Osteoblast (primary cell): ENCODE data around the gene SLC9C1. TPM values are rescaled to one million over a fixed set of nuclear protein-coding genes. Genes with fewer than 3 reads are reported as not detected.

Experiments
- DNase-seq: peaks from one replicate; pipeline ENCODE4 v3.0.0; 2011; ENCODE audit warnings: low spot score, mixed read lengths; ENCODE audit not compliant: insufficient read length; ENCODE audit errors: missing footprints
- H2AFZ ChIP-seq: 2 replicates; pipeline ENCODE4 v1.6.0; 2011; ENCODE audit warnings: mild to moderate bottlenecking, low read length
- H3K27ac ChIP-seq: 2 replicates; pipeline ENCODE4 v1.5.1; 2011; ENCODE audit warnings: mild to moderate bottlenecking, low read depth, low read length, moderate library complexity
- H3K27me3 ChIP-seq: 2 replicates; pipeline ENCODE4 v1.6.0; 2012; ENCODE audit warnings: mild to moderate bottlenecking, control low read depth, inconsistent platforms, low read length, moderate library complexity; ENCODE audit not compliant: insufficient read depth
- H3K36me3 ChIP-seq: 2 replicates; pipeline ENCODE4 v1.5.1; 2011; ENCODE audit warnings: mild to moderate bottlenecking, low read length, control low read depth, moderate library complexity; ENCODE audit not compliant: insufficient read depth
- H3K4me1 ChIP-seq: 2 replicates; pipeline ENCODE4 v1.5.1; 2011; ENCODE audit warnings: mild to moderate bottlenecking, low read length, control low read depth, moderate library complexity; ENCODE audit not compliant: insufficient read depth
- H3K4me2 ChIP-seq: 2 replicates; pipeline ENCODE4 v1.6.0; 2011; ENCODE audit warnings: mild to moderate bottlenecking, low read length; ENCODE audit not compliant: insufficient read depth
- H3K4me3 ChIP-seq: fragments of 200-600 bp; sonication (generic); 3 replicates; pipeline ENCODE4 v1.5.1; 2012; ENCODE audit warnings: mild to moderate bottlenecking, low read length, inconsistent platforms; ENCODE audit not compliant: insufficient read depth
- H3K79me2 ChIP-seq: 2 replicates; pipeline ENCODE4 v1.6.0; 2012; ENCODE audit warnings: mild to moderate bottlenecking, low read length, control low read depth, inconsistent platforms; ENCODE audit not compliant: insufficient read depth
- H3K9me3 ChIP-seq: 2 replicates; pipeline ENCODE4 v1.5.1; 2011; ENCODE audit warnings: low read depth, low read length, control low read depth
- H4K20me1 ChIP-seq: 2 replicates; pipeline ENCODE4 v1.6.0; 2012; ENCODE audit warnings: mild to moderate bottlenecking, low read length, control low read depth; ENCODE audit not compliant: insufficient read depth
- total RNA-seq: library from RNA; depleted of rRNA; stranded (reverse); fragments of >200 nt; gene quantifications from 2 replicates; pipeline ENCODE4 v1.2.3, GENCODE V29; 2012
- TF ChIP-seq, protein P1 (sequence below): IDR thresholded peaks from 2 replicates; pipeline ENCODE4 v1.5.1; 2011; ENCODE audit warnings: mild to moderate bottlenecking, low read depth, low read length, moderate library complexity; ENCODE audit errors: extremely low read depth

SLC9C1 gene
- total RNA-seq, 1 donor = not detected

DNA sequence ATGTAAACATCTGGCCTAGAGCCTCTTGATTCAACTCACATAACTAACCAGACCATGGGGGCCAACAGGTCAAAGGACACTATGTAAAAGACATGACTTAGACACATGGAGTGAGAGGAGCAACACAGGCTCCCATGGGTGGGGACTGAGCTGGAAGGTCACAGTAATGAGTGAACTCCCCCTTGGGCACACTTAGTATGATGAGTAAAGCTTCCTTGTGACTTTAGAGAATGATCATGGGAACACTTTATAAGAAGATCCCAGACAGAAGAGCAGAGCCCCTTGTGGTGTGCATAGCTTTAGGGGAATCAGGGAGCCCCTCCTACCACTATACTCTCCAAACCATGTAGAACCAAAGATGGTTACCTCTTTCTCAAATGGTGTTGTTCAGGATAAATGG lies 171.1 kb downstream of the SLC9C1 start:
- Histone ChIP-seq H3K27me3 (no peaks in the 10 kb centered on the region), H3K9me3 (no peaks in the 10 kb centered on the region), H2AFZ (no peak overlapping the region), H3K36me3 (no peaks in the 10 kb centered on the region), H3K79me2 (no peaks in the 10 kb centered on the region), H4K20me1 (no peaks in the 10 kb centered on the region), H3K4me3 (no peak overlapping the region), H3K27ac (no peak overlapping the region), H3K4me2 (no peak overlapping the region), H3K4me1 (no peaks in the 10 kb centered on the region)
- TF ChIP-seq, protein P1, sequence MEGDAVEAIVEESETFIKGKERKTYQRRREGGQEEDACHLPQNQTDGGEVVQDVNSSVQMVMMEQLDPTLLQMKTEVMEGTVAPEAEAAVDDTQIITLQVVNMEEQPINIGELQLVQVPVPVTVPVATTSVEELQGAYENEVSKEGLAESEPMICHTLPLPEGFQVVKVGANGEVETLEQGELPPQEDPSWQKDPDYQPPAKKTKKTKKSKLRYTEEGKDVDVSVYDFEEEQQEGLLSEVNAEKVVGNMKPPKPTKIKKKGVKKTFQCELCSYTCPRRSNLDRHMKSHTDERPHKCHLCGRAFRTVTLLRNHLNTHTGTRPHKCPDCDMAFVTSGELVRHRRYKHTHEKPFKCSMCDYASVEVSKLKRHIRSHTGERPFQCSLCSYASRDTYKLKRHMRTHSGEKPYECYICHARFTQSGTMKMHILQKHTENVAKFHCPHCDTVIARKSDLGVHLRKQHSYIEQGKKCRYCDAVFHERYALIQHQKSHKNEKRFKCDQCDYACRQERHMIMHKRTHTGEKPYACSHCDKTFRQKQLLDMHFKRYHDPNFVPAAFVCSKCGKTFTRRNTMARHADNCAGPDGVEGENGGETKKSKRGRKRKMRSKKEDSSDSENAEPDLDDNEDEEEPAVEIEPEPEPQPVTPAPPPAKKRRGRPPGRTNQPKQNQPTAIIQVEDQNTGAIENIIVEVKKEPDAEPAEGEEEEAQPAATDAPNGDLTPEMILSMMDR = no peak
- DNase-seq = no peak

DNA sequence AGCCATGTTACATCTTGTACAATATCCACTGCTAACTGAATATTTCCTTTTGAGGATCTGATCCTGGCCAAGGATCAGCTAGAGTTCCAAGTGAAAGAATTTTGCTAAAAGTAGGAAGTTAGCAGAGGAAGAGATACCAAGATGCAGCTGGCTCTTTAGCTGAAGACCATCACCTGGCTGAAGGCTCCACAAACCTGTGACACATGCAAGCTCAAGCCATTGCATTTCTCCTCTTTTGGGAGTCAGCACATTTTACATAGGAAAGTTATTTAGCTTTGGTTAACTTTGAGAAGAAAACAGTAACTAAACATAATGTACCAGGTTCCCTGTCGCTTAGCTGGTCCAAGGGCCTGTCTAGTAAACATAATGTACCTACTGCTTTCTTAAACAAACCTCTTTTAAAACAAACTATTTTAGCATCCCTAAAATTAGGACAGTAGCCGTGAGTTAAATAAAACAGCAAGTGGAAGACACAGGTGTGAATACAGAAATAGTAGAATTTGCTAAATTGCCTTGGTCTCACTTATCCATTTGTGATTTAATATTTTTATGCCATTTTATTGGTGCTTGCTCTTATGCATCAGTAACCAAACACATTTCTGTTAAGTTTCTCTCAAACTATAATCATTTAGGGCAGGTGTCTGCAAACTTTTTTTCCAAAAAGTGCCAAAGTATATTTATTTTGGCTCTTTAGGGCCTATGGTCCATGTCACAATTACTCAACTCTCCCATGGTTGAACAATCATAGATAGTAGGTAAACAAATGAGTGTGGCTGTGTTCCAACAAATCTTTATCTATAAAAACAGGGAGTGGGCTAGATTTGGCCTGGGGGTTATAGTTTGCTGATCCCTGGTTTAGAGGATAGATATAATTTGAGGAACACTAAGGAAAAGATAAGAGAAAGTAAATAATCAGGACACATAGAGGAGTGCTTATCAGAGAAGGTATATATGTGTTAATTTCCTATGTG lies 172.2 kb downstream of the SLC9C1 start:
- Histone ChIP-seq H3K27me3 (no peaks in the 10 kb centered on the region), H2AFZ (no peak overlapping the region), H3K36me3 (no peaks in the 10 kb centered on the region), H3K27ac (no peak overlapping the region), H4K20me1 (no peaks in the 10 kb centered on the region), H3K79me2 (no peaks in the 10 kb centered on the region), H3K4me3 (no peak overlapping the region), H3K4me2 (no peak overlapping the region), H3K4me1 (no peaks in the 10 kb centered on the region), H3K9me3 (no peaks in the 10 kb centered on the region)
- no peak for DNase-seq
- TF ChIP-seq, protein P1 = no peak

DNA sequence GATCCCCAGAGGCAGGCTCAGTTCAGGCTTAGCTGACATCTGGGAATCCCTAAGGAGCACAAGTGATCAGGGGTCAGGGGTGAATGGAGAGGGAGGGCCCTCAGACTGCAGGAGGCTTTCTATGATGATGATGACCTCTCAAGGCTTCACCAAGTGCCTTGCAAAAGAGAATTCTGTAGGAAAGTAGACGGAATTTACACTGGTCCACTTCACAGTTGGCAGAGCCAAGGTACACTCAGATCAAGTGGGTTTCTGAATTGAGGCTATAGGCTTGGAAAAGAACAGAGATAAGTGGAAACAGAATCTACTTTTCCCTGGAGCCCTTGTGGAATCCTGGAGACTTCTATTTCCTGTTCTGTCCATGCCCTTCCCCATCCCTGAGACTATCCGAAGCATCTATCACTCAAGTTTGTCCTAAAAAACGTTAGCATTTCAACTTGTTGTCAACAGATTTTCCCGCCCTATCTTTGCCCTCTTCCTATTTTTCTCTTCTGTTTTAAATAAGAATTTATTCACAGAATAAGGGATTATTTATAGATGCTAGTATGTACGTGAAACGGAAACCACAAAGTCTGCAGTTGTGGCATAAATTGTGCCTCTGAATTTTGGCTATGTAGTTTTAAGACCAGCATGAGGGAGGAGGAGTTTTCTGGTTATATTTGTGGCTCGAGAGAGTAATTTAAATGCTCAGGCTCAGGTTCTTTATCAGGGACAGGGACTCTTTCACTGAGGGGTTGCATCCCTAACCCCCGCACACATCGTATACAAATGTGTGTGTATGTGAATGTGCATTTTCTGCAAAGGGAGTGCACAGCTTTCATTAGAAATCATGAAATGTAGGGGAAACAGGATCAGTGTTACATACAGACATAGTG lies 173.8 kb downstream of the SLC9C1 start:
- no peaks in the 10 kb centered on the region for H4K20me1 ChIP-seq
- no peaks in the 10 kb centered on the region for H3K4me1 ChIP-seq
- TF ChIP-seq, protein P1 = no peak
- no peaks in the 10 kb centered on the region for H3K9me3 ChIP-seq
- H3K36me3 ChIP-seq = no peaks in the 10 kb centered on the region
- DNase-seq = peak; percentile 6
- H2AFZ ChIP-seq = no peak overlapping the region
- no peak overlapping the region for H3K4me2 ChIP-seq
- H3K79me2 ChIP-seq = no peaks in the 10 kb centered on the region
- no peak overlapping the region for H3K27ac ChIP-seq
- no peak overlapping the region for H3K4me3 ChIP-seq
- no peaks in the 10 kb centered on the region for H3K27me3 ChIP-seq
